GM12873 (cell line): ENCODE measurements around the gene PHLDB2.

Source experiments
- CTCF ChIP-seq: IDR thresholded peaks from 2 replicates; pipeline ENCODE4 v1.5.1; 2012; ENCODE audit warnings: low read depth, mild to moderate bottlenecking, moderate library complexity, low read length, control low read depth; ENCODE audit not compliant: insufficient read depth; ENCODE audit errors: missing control alignments

The PHLDB2 gene

GRCh38 chr3:111902534-111902933 lies 43.5 kb downstream of the PHLDB2 start:
- TF ChIP-seq CTCF = no peak

- TF ChIP-seq CTCF = no peak
Measured at GRCh38 chr3:111903067-111903511, 44.0 kb downstream of the PHLDB2 start.

GRCh38 chr3:111904376-111905241 lies 45.5 kb downstream of the PHLDB2 start:
- no peak for TF ChIP-seq CTCF

GRCh38 chr3:111906656-111907055 lies 47.6 kb downstream of the PHLDB2 start:
- no peak for TF ChIP-seq CTCF

- no peak for TF ChIP-seq CTCF
Measured at GRCh38 chr3:111907151-111907550, 48.1 kb downstream of the PHLDB2 start.

- TF ChIP-seq CTCF = no peak
Measured at GRCh38 chr3:111910806-111911205, 51.7 kb downstream of the PHLDB2 start.

GRCh38 chr3:111911446-111911845 lies 52.4 kb downstream of the PHLDB2 start:
- no peak for TF ChIP-seq CTCF
